Measurements from ENCODE around the gene SLC7A11. TPM values are rescaled to one million over a fixed set of nuclear protein-coding genes. Genes with fewer than 3 reads are reported as not detected.
A peak's percentile ranks its signal among the peaks of the same experiment; 100 is the strongest.

Gene SLC7A11
- total RNA-seq, 4 donors from 2014 or later, result 0.61 to 5.1 TPM; not detected in 2

DNA sequence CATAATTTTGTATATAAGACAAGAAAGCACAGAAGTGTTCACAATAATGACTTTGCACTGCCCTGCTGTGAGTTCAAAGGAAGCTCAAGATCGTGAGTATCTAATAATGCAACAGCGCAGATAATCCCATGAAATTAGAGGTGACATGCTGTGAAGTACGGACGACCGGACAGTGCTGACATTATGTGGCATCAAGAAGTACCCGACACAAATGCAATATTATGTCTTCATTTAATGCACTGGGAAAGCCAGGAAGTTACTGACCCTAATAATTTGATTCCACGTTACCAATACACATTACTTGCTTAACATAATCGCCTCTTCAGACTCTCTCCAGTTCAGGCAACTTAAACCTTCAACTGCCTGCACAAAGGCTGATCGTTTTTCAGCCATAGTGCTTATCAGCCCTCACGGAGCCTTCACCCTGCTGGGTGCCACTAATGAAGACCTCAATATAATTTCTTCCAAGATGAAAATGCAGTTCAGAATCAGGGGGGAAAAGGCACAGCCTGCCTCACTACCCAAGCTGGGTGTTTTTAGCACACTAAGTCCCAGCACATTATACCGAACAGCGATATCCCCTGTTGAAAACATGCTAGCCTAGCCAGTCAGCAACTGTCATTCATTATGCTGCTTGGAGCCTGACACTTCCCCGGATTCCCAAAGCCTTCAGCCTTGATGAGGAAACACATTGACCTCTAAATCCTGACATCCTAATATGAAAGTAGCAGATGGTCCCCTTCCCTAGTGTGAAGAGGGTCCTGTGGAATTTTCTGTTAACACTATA lies 56.1 kb downstream of the SLC7A11 start:
- no peak for TF ChIP-seq POLR2A (IDR thresholded peaks at IDR 0.05)
- TF ChIP-seq, protein P1, sequence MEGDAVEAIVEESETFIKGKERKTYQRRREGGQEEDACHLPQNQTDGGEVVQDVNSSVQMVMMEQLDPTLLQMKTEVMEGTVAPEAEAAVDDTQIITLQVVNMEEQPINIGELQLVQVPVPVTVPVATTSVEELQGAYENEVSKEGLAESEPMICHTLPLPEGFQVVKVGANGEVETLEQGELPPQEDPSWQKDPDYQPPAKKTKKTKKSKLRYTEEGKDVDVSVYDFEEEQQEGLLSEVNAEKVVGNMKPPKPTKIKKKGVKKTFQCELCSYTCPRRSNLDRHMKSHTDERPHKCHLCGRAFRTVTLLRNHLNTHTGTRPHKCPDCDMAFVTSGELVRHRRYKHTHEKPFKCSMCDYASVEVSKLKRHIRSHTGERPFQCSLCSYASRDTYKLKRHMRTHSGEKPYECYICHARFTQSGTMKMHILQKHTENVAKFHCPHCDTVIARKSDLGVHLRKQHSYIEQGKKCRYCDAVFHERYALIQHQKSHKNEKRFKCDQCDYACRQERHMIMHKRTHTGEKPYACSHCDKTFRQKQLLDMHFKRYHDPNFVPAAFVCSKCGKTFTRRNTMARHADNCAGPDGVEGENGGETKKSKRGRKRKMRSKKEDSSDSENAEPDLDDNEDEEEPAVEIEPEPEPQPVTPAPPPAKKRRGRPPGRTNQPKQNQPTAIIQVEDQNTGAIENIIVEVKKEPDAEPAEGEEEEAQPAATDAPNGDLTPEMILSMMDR (IDR thresholded peaks at IDR 0.05), result no peak
- Histone ChIP-seq H3K27me3 (no peaks in the 10 kb centered on the region), H3K36me3 (no peaks in the 10 kb centered on the region), H3K4me1 (peaks cover 0 to 3% of the 10 kb centered on the region in 2 donors), H3K9me3 (no peaks in the 10 kb centered on the region), H3K4me3 (no peak overlapping the region), H3K27ac (no peak overlapping the region)
- no peak for DNase-seq
- intact Hi-C loops (cut with DNase I; ENCODE audit: low total_unique reads), result no loop called here

- DNase-seq, result no peak
- Histone ChIP-seq H3K36me3 (no peaks in the 10 kb centered on the region), H3K4me1 (peaks cover 0 to 3% of the 10 kb centered on the region in 2 donors), H3K4me3 (no peak overlapping the region), H3K27me3 (no peaks in the 10 kb centered on the region), H3K27ac (no peak overlapping the region), H3K9me3 (no peaks in the 10 kb centered on the region)
- TF ChIP-seq, protein P1 (IDR thresholded peaks at IDR 0.05), result no peak
- TF ChIP-seq POLR2A (IDR thresholded peaks at IDR 0.05), result no peak
- intact Hi-C loops (cut with DNase I; ENCODE audit: low total_unique reads), result no loop called here
Measured at GRCh38 chr4:138184886-138185285, 57.3 kb downstream of the SLC7A11 start.

DNA sequence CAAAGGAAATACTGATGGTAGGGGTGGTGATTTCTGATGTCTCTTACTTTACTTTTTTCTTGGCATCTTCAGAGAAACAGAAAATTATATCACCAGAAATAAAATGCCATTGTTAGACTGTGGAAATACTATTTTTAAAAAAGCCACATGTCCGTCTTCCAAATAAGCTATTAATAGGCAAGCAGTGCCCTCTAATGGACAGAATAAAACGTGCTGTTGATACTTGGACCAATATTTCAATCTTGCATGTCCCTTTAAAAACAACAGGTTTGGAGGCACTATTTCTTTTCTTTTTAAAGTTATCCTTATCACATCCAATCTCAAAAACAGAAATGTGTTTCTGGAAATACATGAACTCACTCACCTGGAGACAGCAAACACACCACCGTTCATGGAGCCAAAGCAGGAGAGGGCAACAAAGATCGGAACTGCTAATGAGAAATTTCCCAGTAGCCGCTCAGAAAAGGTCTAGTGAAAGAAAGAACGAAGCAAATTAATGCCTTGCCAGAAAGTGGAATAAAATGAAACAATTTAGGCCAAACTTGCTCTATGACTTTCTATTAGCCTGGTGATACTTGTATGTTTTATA lies 59.2 kb downstream of the SLC7A11 start:
- intact Hi-C loops (cut with DNase I; ENCODE audit: low total_unique reads), result no loop called here
- no peak for DNase-seq
- Histone ChIP-seq H3K27me3 (no peaks in the 10 kb centered on the region), H3K27ac (no peak overlapping the region), H3K36me3 (no peaks in the 10 kb centered on the region), H3K4me3 (no peak overlapping the region), H3K4me1 (peaks cover 0 to 3% of the 10 kb centered on the region in 2 donors), H3K9me3 (no peaks in the 10 kb centered on the region)
- no peak for TF ChIP-seq POLR2A (IDR thresholded peaks at IDR 0.05)
- TF ChIP-seq, protein P1 (IDR thresholded peaks at IDR 0.05), result peak; percentile 47 to 65 (median 50)

DNA sequence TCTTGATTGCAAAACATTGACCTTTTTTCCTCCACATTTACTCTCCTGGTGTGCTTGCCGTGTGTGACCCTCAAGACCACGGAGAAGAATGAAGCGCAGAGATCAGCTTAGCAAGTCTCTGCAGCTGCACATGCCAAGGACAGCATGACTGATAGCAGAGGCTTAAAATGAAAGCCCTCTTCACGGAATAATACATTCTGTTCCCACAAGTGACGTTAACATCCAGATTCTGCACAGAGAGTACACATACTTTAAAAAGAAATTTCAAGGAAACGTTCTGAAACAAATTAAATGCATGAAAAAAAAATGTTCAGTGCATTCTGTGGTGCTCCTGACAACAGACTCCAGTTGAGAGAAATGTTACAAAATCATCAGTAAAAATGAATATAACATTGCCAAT lies 60.9 kb downstream of the SLC7A11 start:
- peaks cover 0 to 3% of the 10 kb centered on the region in 2 donors for H3K4me1 ChIP-seq
- intact Hi-C loops (cut with DNase I; ENCODE audit: low total_unique reads), result no loop called here
- TF ChIP-seq POLR2A (IDR thresholded peaks at IDR 0.05), result no peak
- TF ChIP-seq, protein P1 (IDR thresholded peaks at IDR 0.05), result no peak
- H3K36me3 ChIP-seq, result no peaks in the 10 kb centered on the region
- no peak overlapping the region for H3K4me3 ChIP-seq
- DNase-seq, result peak in 1 of 2 donors; percentile 29
- no peaks in the 10 kb centered on the region for H3K9me3 ChIP-seq
- H3K27me3 ChIP-seq, result no peaks in the 10 kb centered on the region
- H3K27ac ChIP-seq, result no peak overlapping the region

DNA sequence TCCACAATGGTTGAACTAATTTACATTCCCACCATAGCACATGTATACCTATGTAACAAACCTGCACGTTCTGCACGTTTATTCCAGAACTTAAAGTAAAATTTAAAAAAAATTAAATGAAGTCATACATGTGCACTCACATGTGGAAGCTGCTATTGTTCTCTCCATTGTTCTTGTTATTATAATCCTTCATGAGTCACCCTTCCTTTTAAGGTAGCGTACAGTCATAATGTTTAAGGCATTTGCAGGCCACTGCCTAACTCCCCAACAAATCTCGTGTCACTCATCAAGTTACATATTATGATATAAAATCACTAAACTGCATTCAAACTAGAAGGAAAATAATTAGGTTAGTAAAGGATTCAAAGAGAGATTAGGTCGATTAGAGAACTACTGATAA lies 63.6 kb downstream of the SLC7A11 start:
- no peak for DNase-seq
- no peaks in the 10 kb centered on the region for H3K36me3 ChIP-seq
- no peak for TF ChIP-seq POLR2A (IDR thresholded peaks at IDR 0.05)
- TF ChIP-seq, protein P1 (IDR thresholded peaks at IDR 0.05), result no peak
- H3K9me3 ChIP-seq, result no peaks in the 10 kb centered on the region
- no peak overlapping the region for H3K27ac ChIP-seq
- H3K4me3 ChIP-seq, result no peak overlapping the region
- peaks cover 0 to 3% of the 10 kb centered on the region in 2 donors for H3K4me1 ChIP-seq
- intact Hi-C loops (cut with DNase I; ENCODE audit: low total_unique reads), result no loop called here
- no peaks in the 10 kb centered on the region for H3K27me3 ChIP-seq

Measured in uterus (tissue), 4 donors.